HS-27A (cell line): ENCODE measurements around the gene GCSH.
A peak's percentile ranks its signal among the peaks of the same experiment; 100 is the strongest.
"Not testable (repeated sequence)": the region's sequence is repeated elsewhere in the genome, so short reads cannot be mapped to it uniquely, and the experiment has no call there.

ENCODE experiments used
- DNase-seq: peaks from one replicate; pipeline ENCODE4 v3.0.0-alpha.2; 2012; ENCODE audit warnings: low read depth, missing footprints

Gene GCSH

GRCh38 chr16:81095953-81096714, at the start of gene GCSH:
GCSH (minus strand) TSS chr16:81096395; CDS start chr16:81096278, 117 bp downstream.
- peak; percentile 95 for DNase-seq

GRCh38 chr16:81143921-81144471, 47.8 kb upstream of the GCSH start:
- no peak for DNase-seq

- DNase-seq = no peak
These were observed 46.7 kb upstream of the GCSH start for GRCh38 chr16:81142864-81143263.

GRCh38 chr16:81140930-81141780, 45.0 kb upstream of the GCSH start:
- no peak for DNase-seq

GRCh38 chr16:81138831-81139557, 42.8 kb upstream of the GCSH start:
- no peak for DNase-seq

- no peak for DNase-seq
These were observed 41.6 kb upstream of the GCSH start for GRCh38 chr16:81137754-81138153.

- no peak for DNase-seq
These were observed 40.5 kb upstream of the GCSH start for GRCh38 chr16:81136390-81137335.

GRCh38 chr16:81130126-81130525, 33.9 kb upstream of the GCSH start:
- DNase-seq = no peak

GRCh38 chr16:81128726-81129524, 32.7 kb upstream of the GCSH start:
- DNase-seq = no peak

- DNase-seq = no peak
These were observed 30.9 kb upstream of the GCSH start for GRCh38 chr16:81127051-81127450.

GRCh38 chr16:81123092-81123852, 27.1 kb upstream of the GCSH start:
- DNase-seq = no peak

GRCh38 chr16:81121474-81121990, 25.3 kb upstream of the GCSH start:
- no peak for DNase-seq

- no peak for DNase-seq
These were observed 21.2 kb upstream of the GCSH start for GRCh38 chr16:81117436-81117835.

GRCh38 chr16:81116285-81116684, 20.1 kb upstream of the GCSH start:
- no peak for DNase-seq

GRCh38 chr16:81112453-81112852, 16.3 kb upstream of the GCSH start:
- DNase-seq = no peak

- not testable (repeated sequence) for DNase-seq
These were observed 13.1 kb upstream of the GCSH start for GRCh38 chr16:81109274-81109673.

- no peak for DNase-seq
These were observed 11.3 kb upstream of the GCSH start for GRCh38 chr16:81107511-81107910.

GRCh38 chr16:81106826-81107503, 10.8 kb upstream of the GCSH start:
- DNase-seq = no peak

- DNase-seq = no peak
These were observed 9.8 kb upstream of the GCSH start for GRCh38 chr16:81105946-81106345.
